ENCODE measurements around the gene CXCL14. TPM values are rescaled to one million over a fixed set of nuclear protein-coding genes. Genes with fewer than 3 reads are reported as not detected.

Gene CXCL14
- total and polyA plus RNA-seq, 12 donors = 0.06 to 30.0 (median 2.0) TPM

GRCh38 chr5:135592312-135593045 is 13.7 kb upstream of the CXCL14 start:
- intact Hi-C loops (cut with DNase I) = no loop called here
- Histone ChIP-seq H3K27ac (no peak overlapping the region), H3K4me3 (no peak overlapping the region), H3K36me3 (replicated peaks in 1 of 2) (no peaks in the 10 kb centered on the region), H3K4me1 (replicated peaks in 1 of 2) (no peaks in the 10 kb centered on the region), H3K27me3 (no peaks in the 10 kb centered on the region), H3K9me3 (replicated peaks in 1 of 3) (no peaks in the 10 kb centered on the region)
- WGBS, 4 donors = 68 to 78% (median 70%) methylated on average over 6 of the region's 6 CpGs
- DNase-seq = no peak
- no peak for TF ChIP-seq POLR2A (IDR thresholded peaks at IDR 0.05)
- TF ChIP-seq CTCF (IDR thresholded peaks at IDR 0.05) = no peak

- intact Hi-C loops (cut with DNase I) = no loop called here
- Histone ChIP-seq H3K4me1 (replicated peaks in 1 of 2) (no peaks in the 10 kb centered on the region), H3K4me3 (no peak overlapping the region), H3K36me3 (replicated peaks in 1 of 2) (no peaks in the 10 kb centered on the region), H3K27ac (no peak overlapping the region), H3K27me3 (no peaks in the 10 kb centered on the region), H3K9me3 (replicated peaks in 1 of 3) (no peaks in the 10 kb centered on the region)
- 83 to 93% (median 88%) methylated on average over 4 to 5 of the region's 5 CpGs for WGBS, 4 donors
- no peak for DNase-seq
- TF ChIP-seq POLR2A (IDR thresholded peaks at IDR 0.05) = no peak
- TF ChIP-seq CTCF (IDR thresholded peaks at IDR 0.05) = no peak
These were observed 12.5 kb upstream of the CXCL14 start for GRCh38 chr5:135591277-135591676.

- Histone ChIP-seq H3K4me1 (replicated peaks in 1 of 2) (no peaks in the 10 kb centered on the region), H3K9me3 (replicated peaks in 1 of 3) (no peaks in the 10 kb centered on the region), H3K27ac (no peak overlapping the region), H3K36me3 (replicated peaks in 1 of 2) (no peaks in the 10 kb centered on the region), H3K4me3 (no peak overlapping the region), H3K27me3 (no peaks in the 10 kb centered on the region)
- no peak for TF ChIP-seq POLR2A (IDR thresholded peaks at IDR 0.05)
- TF ChIP-seq CTCF (IDR thresholded peaks at IDR 0.05) = no peak
- no peak for DNase-seq
- 82 to 90% (median 87%) methylated on average over 3 of the region's 3 CpGs for WGBS, 4 donors
- intact Hi-C loops (cut with DNase I) = no loop called here
These were observed 10.4 kb upstream of the CXCL14 start for GRCh38 chr5:135589152-135589551.

GRCh38 chr5:135587721-135588663 is 9.2 kb upstream of the CXCL14 start:
- intact Hi-C loops (cut with DNase I) = no loop called here
- Histone ChIP-seq H3K4me1 (replicated peaks in 1 of 2) (no peaks in the 10 kb centered on the region), H3K27ac (no peak overlapping the region), H3K4me3 (no peak overlapping the region), H3K36me3 (replicated peaks in 1 of 2) (no peaks in the 10 kb centered on the region), H3K9me3 (replicated peaks in 1 of 3) (no peaks in the 10 kb centered on the region), H3K27me3 (no peaks in the 10 kb centered on the region)
- 63 to 80% (median 76%) methylated on average over 17 of the region's 17 CpGs for WGBS, 4 donors
- no peak for DNase-seq
- TF ChIP-seq POLR2A (IDR thresholded peaks at IDR 0.05) (no peak), CTCF (IDR thresholded peaks at IDR 0.05) (no peak)

All from adrenal gland (tissue), 12 donors.